Stimulated activated CD4-positive, alpha-beta T cell treated with anti-CD3 and anti-CD28 coated beads, Interleukin-12 subunit alpha, Interleukin-12 subunit beta, amount 100 ng/mL, for 24 hours (primary cell): ENCODE measurements around the gene PLS1.
"Not testable (repeated sequence)": the region's sequence is repeated elsewhere in the genome, so short reads cannot be mapped to it uniquely, and the experiment has no call there.

Experiments
- DNase-seq, 2 experiments: peaks; one replicate each; pipeline ENCODE4 v3.0.0-alpha.2; 2020; ENCODE audit warnings: low read depth in 2 of 2

Gene PLS1, protein sequence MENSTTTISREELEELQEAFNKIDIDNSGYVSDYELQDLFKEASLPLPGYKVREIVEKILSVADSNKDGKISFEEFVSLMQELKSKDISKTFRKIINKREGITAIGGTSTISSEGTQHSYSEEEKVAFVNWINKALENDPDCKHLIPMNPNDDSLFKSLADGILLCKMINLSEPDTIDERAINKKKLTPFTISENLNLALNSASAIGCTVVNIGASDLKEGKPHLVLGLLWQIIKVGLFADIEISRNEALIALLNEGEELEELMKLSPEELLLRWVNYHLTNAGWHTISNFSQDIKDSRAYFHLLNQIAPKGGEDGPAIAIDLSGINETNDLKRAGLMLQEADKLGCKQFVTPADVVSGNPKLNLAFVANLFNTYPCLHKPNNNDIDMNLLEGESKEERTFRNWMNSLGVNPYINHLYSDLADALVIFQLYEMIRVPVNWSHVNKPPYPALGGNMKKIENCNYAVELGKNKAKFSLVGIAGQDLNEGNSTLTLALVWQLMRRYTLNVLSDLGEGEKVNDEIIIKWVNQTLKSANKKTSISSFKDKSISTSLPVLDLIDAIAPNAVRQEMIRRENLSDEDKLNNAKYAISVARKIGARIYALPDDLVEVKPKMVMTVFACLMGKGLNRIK

DNA sequence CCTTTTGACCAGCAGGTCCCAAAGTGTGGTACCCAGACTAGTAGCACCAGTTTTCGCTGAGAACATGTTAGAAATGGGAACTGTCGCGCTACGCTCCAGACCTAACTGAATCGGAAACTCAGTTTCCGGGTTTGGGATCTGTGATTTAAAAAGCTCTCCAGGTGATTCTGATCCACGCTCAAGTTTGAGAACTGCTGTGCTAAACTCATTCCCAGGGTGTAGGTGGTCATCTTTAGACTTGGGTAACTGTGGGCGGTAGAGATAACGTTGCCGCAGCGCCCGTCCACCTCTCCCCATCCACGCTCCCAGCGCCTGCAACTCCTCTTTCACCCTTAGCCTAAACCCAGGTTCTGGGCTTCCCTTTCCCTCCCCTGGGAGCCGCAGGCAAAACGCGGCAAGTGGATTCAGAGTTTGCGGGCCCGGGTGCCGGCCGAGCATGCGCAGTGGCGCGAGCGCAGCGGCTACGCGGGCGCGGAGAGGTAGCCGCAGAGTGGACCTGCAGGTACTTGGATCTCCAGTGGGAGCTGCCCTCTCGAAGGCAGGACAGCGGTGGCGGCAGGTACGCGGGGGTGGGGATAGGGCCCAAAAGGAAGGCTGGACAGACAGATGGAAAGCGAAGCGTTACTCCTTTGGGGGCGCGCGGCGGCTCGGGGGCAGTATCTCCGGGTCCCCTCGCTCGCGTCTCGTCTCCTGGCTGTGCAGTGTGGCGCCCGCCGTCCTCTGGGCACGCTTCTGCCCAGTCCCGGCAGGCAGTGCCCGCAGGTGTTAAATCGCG lies at the start of gene PLS1:
PLS1 (plus strand) TSS at position 443 of the 775 bp plus-strand sequence. CDS start 67,845 bp downstream, outside the sequence.
- peak; percentile 70 to 77 for DNase-seq

DNA sequence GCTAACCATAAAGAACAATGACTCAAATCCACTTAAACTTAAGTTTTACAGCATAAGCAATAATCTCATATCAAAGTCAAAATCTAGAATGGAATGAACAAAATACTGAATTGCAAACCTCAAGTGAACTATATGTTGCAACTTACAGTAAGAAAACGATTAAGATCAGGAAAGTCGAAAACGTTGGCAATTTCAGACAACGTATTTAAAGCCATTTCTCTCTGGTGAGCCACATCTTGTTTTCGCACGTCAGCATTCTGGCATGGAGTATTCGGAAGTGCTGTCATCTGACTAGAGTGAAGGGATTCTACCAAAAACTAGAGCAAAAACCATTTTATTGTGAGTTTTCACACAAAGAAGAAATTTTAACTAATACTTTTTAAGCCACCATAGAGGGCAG lies 46.2 kb upstream of the PLS1 start:
- no peak for DNase-seq

DNA sequence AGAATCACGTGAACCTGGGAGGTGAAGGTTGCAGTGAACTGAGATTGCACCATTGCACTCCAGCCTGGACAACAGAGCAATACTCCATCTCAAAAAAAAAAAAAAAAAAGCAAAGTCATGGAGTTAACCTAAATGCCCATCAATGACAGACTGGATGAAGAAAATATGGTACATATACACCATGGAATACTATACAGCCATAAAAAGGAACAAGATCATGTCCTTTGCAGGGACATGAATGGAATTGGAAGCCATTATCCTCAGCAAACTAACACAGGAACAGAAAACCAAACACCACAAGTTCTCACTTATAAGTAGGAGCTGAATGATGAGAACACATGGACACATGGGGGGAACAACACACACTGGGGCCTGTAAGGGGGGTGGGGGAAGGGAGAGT lies 43.6 kb upstream of the PLS1 start:
- not testable (repeated sequence) for DNase-seq

DNA sequence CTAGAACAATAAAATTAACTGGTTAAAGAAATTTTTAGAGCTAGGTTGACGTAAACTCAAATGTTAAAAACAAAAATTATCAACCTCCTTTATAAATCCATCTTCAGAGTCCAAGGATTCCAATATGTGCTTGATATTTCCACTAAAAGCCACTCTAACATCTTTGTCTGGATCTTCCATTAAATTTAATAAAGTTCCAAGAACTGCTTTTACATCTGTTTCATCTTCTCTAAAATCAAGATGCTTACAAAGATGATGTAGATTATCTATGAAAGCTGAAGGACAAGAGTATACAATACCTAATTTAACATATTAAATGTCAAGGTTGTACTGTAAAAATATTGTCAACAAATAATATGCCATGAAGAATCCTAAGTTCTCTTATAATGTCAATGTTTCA lies 42.5 kb upstream of the PLS1 start:
- no peak for DNase-seq

DNA sequence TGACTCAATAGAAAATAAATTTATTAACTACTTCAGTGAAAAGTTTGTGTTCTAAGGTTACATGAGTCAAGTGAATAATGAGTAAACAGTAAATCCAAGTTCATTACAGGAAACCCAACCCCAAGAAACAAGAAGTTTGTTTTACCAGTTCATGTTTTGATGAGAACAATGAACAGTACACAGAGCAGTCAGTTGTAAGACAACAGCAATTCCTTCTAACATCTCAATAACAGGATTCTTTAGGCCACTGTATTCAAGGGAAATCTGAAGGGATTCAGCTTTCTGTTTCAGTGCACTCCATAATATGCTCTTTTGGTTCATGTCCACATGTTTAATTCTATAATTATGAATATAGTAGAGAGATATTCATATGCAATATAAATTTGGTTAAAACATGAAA lies 36.1 kb upstream of the PLS1 start:
- DNase-seq: no peak

DNA sequence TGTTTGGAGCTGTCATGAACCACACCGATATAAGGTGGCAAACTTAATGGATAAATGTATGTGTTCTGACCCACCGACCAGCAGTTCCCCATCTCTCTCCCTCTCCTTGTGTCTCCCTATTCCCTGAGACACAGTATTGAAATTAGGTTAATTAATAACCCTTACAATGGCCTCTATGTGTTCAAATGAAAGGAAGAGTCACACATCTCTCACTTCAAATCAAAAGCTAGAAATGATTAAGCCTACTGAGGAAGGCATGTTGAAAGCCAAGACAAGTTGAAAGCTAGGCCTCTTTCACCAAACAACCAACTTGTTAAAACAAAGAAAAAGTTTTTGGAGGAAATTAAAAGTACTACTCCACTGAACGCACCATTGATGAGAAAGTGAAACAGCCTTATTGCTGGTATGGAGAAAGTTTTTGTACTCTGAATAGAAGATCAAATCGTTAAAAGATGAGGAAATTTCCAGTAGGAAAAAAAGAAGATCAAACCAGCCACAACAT lies 32.6 kb upstream of the PLS1 start:
- DNase-seq: no peak

DNA sequence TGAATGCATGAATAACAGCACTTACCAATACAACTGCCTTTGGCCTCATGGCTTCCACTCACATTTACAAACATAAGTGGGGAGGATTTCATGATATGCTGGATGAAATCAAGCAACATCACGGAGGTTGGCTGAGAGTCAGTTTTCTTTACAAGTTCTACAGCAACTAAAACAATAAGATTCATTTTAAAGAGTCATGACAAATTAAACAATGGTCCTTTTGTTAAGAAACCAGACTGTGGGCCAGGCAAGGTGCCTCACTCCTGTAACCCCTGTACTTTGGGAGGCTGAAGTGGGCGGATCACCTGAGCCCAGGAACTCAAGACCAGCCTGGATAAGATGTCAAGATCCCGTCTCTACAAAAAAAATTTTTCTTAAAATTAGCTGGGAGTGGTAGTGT lies 30.1 kb upstream of the PLS1 start:
- DNase-seq: no peak

DNA sequence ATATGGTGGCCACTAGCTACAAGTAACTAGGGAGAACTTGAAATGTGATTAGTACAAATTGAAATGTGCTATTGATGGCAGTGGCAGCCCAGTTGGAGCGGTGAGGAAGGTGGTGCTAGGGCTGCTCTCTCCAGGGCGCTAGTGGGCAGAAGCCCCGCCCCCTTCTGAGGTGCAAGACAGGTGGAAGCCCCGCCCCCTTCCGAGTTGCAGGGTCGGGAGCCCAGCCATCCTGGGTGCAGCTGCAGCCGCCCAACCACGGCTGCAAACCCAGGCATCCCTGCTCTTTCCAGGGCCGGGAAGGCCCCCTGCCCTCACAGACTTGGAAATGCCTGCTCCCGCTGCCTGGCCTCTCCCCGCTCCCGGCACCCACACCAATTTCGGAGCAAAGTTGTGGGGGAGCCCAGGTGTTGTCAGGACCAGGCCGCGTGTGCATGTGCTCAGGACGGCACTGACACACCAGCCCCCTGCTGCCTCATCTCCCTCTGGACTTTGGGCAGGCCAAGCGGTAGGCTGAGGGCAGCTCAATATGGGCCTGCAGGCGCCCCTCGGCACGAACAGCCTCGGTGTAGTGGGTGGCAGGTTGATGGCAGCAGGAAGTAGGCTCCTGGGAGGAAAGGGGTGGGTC lies 27.7 kb upstream of the PLS1 start:
- no peak for DNase-seq

DNA sequence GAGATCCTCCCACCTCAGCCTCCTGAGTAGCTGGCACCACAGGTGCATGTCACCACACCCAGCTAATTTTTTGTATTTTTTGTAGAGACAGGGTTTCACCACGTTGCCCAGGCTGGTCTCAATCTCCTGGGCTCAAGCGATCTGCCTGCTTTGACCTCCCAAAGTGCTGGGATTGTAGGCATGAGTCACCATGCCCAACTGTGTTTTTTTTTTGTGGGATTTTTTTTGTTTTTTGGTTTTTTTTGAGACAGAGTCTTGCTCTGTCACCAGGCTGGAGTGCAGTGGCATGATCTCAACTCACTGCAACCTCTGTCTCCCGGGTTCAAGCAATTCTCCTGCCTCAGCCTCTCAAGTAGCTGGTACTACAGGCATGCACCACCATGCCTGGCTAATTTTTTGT lies 26.8 kb upstream of the PLS1 start:
- not testable (repeated sequence) for DNase-seq

DNA sequence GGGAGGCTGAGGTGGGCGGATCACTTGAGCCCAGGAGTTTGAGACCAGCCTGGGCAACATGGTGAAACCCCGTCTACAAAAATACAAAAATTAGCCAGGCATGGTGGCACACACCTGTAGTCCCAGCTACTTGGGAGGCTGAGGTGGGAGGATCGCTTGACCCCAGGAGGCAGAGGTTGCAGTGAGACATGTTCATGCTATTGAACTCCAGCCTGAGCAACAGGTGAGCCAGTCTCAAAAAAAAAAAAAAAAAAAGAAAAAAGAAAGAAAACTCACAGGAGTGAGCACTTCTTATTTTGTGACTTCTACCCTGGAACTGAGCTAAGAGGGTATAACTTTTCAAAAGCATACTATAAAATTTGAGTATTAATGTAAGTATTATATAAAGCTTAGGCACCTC lies 22.0 kb upstream of the PLS1 start:
- DNase-seq: not testable (repeated sequence)

DNA sequence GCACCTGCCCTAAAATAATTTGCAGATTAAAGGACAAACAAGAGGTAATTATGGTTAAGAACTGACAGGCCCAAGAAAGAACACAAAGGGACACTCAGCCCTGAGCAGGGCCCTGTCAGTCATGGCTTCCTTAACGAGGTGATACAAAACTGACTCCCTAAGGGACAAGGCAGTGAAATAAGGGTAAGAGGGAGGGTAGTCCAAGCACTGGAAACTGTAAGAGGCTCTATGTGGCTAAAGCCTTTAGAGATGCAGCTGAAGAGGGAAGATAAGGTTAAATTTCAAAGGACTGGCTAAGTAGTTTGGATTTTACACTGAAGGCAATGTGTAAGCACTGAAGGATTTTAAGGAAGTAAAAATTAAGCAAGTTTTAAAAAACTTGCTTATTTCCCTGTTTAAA lies 21.5 kb upstream of the PLS1 start:
- no peak for DNase-seq

DNA sequence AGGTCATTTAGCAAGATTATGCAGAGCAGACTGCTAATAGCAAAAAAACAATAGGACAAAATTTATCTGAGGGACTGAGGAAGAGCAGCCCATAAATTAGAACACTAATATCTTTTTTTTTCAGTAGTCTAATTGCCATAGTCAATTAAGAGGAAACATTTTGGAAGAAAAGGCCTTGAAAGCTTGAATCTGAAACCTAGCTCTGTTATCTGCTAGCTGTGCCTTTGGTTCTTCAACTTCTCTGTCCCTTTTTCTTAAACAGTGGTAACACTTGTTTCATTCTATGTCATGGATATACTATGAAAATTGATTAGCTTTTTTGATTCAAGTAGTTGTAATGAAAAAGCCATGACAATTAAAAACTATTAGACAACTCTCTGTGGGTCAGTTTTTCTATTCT lies 19.4 kb upstream of the PLS1 start:
- no peak for DNase-seq

DNA sequence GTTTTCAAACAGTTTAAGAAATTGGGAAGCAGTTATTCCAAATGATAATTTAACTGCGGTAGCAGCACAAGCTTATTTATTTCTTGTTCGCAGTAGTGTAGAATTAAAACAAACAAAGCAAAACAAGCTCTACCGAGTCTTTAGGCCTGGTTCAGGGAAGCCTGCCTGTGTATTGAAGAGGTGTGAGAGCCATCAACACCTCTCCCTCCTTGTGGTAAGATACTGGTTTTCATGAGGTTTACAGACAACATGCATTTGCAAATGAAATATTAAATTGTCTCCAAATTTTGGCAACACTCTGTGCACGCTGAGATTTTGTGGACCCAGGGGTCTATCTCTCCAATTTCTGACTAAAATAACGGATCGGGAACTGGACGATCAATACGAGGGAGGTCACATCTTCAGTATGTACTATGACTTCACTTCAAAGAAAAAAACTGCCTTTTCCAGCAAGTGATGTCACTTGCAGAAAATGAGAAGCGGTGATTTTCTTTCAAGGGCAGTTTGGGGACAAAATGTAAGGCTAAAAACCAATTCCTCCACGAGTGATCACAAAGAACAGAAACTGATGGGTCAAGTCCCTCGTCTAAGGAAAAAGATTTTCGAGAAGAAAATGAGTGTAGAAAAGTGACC lies 18.4 kb upstream of the PLS1 start:
- DNase-seq: no peak

DNA sequence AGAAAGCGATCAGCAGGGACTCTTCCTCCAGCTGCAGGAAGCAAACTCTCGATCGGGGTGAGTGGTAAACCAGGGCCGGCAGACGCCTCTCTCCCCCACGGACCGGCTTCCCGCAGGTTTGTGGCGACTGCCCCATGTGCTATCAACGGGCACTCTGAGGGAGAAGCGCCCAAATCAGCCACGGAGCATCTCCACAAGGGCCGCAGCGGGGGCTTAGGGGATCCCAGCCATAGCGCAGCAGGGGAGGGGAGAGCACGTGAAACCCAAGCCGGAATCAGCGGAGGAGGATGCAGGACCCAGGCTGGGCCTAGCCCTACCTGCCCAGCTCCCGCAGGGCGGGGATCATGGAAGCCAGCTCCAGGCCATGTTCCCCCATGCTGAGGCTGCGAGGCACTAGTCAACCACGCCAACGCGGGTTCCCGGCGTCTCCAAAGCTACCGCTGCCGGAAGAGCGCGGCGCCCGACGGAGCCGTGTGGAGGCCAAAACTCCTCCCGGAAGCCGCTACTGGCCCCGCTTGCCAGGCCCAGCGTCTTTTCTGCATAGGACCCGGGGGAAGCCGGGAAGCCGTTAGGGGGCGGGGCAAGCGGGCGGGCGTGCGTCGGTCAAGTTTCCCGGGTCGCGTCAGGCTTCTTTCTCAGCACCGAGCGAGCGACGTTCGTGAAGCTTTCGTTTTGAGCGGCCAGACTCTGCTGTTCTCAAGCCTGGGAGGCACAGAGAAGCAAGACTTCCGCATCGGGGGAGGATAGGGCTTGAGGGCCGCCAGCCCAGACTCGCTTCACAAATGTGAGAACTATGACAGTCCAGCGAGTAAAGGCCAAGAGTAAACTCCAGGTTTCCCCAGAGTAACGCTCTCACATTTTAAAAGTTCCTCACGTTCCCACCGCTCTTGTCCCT lies 17.6 kb upstream of the PLS1 start, which contains the start of gene ATR:
ATR (minus strand) TSS at position 405 of the 895 bp plus-strand sequence; CDS start at position 376, 29 bp downstream.
- DNase-seq: peak; percentile 93 to 96

DNA sequence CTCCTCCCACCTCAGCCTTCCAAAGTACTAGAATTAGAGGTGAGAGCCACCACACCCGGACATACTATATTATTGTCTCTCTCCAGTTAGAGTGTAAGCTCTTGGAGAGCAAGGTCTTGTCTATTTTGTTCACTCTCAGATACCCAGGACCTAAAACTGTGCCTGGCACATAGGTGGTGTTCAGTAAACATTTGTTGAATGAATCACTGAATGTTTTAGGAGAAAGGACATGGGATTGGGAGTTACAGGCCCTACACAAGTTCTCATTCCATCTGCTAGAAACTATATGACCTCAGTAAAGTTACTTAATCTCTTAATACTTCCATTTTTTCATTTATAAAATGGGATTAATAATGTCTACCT lies 16.2 kb upstream of the PLS1 start:
- DNase-seq: no peak

DNA sequence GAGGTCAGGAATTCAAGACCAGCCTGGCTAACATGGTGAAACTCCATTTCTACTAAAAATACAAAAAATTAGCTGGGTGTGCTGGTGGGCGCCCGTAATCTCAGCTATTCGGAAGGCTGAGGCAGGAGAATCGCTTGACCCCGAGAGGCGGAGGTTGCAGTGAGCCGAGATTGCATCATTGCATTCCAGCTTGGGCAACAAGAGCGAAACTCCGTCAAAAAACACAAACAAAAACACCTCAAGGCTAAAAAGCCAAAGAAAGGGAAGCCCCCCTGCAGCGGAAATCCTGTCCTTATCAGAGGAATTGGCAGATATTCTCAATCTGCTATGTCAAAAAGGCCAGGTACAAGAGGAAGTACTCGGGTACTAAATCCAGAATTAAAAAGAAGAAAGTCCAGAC lies 15.1 kb upstream of the PLS1 start:
- DNase-seq: not testable (repeated sequence)

DNA sequence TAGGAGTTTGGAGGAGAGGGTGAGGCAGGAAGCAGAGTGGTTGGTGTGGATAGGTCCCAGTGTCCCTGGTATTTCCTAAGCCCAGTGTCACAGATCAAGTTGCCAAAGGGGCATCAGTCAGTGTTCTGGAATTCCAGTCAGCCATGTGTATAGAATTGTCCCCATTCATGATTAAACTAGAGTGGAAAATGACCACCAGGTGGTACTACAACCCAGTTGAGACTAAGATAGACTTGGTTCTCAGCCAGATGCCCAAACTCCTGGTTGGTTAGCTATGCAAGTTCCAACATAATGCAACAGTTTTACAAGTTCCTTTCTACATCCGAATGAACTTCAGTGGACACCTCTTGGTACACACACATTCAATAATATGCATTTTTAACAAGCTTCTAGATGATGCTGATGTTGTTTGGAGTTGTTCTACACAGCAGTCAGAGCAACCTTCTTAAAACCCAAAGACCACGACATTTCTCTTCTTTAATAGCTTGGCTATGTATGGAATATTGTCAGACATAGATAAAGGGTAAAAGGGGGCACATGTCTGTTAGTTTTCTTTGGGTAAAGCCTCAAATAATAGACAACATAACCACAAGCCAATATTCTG lies 9.3 kb upstream of the PLS1 start:
- DNase-seq: no peak

DNA sequence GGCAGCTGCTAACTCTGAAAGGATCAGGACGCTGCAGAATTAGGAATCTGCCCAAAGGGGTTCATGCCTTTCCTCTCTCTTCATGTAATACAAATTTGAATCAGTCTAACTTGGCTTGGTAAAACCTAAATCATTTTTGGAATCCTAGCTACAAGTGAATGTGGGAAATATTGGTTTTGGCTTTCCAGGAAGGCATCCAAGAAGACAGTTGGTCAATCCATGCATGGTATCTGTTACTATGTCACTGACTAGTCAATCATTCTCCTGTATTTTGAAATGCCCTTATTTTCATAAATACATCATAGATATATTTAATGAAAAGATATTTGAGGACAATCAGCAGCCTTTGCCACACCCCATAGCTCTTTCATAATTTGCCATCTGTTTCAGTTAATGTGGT lies 7.5 kb upstream of the PLS1 start:
- DNase-seq: no peak

DNA sequence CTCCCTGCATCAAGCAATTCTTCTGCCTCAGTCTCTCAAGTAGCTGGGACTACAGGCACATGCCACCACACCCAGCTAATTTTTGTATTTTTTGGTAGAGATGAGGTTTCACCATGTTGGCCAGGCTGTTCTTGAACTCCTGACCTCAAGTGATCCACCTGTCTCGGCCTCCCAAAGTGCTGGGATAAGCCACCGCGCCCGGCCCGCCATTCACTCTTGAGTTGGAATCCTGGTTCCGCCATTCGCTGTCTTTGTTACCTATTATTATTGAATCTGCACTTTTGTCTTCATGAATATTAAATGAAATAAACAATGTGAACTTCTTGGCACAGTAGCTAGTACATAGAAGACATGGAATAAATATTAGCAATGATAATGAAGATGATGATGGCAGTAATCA lies 3.9 kb upstream of the PLS1 start:
- DNase-seq: not testable (repeated sequence)

DNA sequence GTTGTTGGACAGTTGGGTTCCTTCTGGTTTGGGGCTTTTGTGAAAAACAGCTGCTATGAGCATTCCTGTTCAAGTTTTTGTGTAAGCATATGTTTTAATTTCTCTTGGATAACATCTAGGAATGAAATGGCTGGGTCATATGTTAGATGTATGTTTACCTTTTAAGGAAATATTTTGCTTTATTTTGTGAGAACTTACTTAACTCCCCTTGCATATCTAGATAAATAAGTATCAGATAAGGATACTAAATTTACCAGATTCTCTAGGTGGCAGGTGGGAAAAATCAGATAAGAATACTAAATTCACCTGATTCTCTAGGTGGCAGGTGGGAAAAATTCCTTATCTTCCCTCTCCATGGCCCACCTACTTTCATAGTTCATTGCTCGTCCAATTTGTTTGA lies 1.1 kb upstream of the PLS1 start:
- DNase-seq: no peak
